Activated naive CD8-positive, alpha-beta T cell treated with anti-CD3 and anti-CD28 coated beads for 36 hours (primary cell): ENCODE data around the gene DYSF. TPM values are rescaled to one million over a fixed set of nuclear protein-coding genes. Genes with fewer than 3 reads are reported as not detected.
A peak's percentile ranks its signal among the peaks of the same experiment; 100 is the strongest.
"Not testable (repeated sequence)": the region's sequence is repeated elsewhere in the genome, so short reads cannot be mapped to it uniquely, and the experiment has no call there.

ENCODE experiments used
- DNase-seq: peaks from one replicate; pipeline ENCODE4 v3.0.0; 2021
- H3K27ac Mint-ChIP-seq: one replicate; pipeline ENCODE4 v1.8.0; 2022; ENCODE audit warnings: mild to moderate bottlenecking, moderate library complexity, mixed read lengths
- H3K27me3 Mint-ChIP-seq: one replicate; pipeline ENCODE4 v1.8.0; 2022; ENCODE audit warnings: mild to moderate bottlenecking, mixed read lengths
- H3K36me3 Mint-ChIP-seq: one replicate; pipeline ENCODE4 v1.8.0; 2021; ENCODE audit warnings: mild to moderate bottlenecking, mixed read lengths
- H3K4me1 Mint-ChIP-seq: one replicate; pipeline ENCODE4 v1.8.0; 2021; ENCODE audit warnings: mixed read lengths
- H3K4me3 Mint-ChIP-seq: one replicate; pipeline ENCODE4 v1.8.0; 2022; ENCODE audit warnings: mild to moderate bottlenecking, moderate library complexity, mixed read lengths
- H3K9me3 Mint-ChIP-seq: one replicate; pipeline ENCODE4 v1.8.0; 2022; ENCODE audit warnings: mixed read lengths
- total RNA-seq, 2 experiments: library from RNA; stranded (reverse); gene quantifications; one replicate each; pipeline ENCODE4 v1.2.3, GENCODE V29; 2021

DYSF gene
- total RNA-seq, result 1 to 10 TPM; 4.3 to 5.5 TPM

DNA sequence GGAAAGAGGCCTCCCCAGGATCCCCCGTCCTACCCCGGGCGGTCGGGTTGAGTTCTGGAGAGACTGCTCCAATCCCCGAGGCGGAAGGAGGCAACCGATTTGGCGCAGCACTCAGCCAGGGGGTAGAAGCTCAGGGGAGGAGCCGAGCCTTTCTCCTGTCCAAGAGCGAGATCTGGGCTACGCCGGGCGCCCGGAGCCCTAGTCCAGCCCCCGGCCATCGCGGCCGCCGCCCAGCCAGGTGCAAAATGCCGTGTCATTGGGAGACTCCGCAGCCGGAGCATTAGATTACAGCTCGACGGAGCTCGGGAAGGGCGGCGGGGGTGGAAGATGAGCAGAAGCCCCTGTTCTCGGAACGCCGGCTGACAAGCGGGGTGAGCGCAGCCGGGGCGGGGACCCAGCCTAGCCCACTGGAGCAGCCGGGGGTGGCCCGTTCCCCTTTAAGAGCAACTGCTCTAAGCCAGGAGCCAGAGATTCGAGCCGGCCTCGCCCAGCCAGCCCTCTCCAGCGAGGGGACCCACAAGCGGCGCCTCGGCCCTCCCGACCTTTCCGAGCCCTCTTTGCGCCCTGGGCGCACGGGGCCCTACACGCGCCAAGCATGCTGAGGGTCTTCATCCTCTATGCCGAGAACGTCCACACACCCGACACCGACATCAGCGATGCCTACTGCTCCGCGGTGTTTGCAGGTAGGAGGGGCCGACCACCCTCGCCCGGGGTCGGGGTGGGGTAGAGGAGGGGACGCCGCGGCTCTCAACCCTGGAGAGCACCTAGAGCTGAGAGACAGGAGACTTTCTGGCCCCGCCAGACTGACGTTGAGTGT lies at the start of gene DYSF:
Gene DYSF, plus strand, starts transcription at position 158 of the 817 bp plus-strand sequence.
- peaks cover 44% of the 10 kb centered on the region for H3K27me3 Mint-ChIP-seq
- H3K36me3 Mint-ChIP-seq, result peaks cover 1% of the 10 kb centered on the region
- peak within 1 kb of the TSS; percentile 16 for H3K4me3 Mint-ChIP-seq
- peak; percentile 13 for DNase-seq
- peaks cover 5% of the 10 kb centered on the region for H3K4me1 Mint-ChIP-seq
- no peaks in the 10 kb centered on the region for H3K9me3 Mint-ChIP-seq
- H3K27ac Mint-ChIP-seq, result no peak within 1 kb of the TSS

DNA sequence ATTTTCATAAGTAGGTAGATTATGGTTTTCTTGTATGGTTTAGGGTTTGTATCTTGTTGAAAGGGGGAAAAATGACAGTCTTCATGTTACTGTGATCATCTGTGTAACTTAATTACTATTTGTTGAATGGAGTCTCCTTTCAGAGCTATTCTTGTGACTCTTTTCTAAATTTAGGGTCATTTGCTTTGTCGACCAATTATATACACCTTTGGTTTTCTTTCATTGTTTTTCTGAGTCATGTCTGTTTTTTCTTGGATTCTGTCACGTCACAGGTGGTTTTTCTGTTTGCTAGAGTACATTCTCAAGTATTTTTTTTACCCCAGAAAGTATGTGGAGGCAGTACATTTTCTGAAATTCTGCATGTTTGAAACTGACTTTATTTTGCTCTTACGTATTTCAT lies 43.8 kb upstream of the DYSF start:
- H3K36me3 Mint-ChIP-seq, result peaks cover 30% of the 10 kb centered on the region
- H3K27me3 Mint-ChIP-seq, result no peaks in the 10 kb centered on the region
- H3K9me3 Mint-ChIP-seq, result peaks cover 1% of the 10 kb centered on the region
- no peak overlapping the region for H3K27ac Mint-ChIP-seq
- no peaks in the 10 kb centered on the region for H3K4me1 Mint-ChIP-seq
- no peak overlapping the region for H3K4me3 Mint-ChIP-seq
- no peak for DNase-seq

DNA sequence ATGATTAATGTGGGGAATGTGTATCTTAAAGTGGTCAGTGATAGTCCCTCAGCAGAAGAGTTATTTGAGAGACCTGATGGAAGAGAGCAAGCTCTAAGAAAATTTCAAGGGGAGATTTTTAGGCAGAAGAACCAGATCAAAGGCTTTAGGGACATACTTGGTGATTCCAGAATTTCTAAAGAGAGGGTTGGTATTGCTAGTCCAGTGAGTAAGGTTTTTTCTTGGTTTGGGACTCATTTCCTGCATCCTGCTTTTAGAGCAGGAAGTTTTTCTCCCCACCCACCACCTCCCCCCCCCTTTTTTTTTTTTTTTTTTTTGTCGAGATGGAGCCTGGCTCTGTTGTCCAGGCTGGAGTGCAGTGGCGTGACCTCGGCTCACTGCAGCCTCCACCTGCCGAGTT lies 42.7 kb upstream of the DYSF start:
- no peak overlapping the region for H3K4me3 Mint-ChIP-seq
- H3K36me3 Mint-ChIP-seq, result peaks cover 29% of the 10 kb centered on the region
- no peak for DNase-seq
- no peaks in the 10 kb centered on the region for H3K27me3 Mint-ChIP-seq
- peaks cover 1% of the 10 kb centered on the region for H3K9me3 Mint-ChIP-seq
- H3K4me1 Mint-ChIP-seq, result no peaks in the 10 kb centered on the region
- no peak overlapping the region for H3K27ac Mint-ChIP-seq

DNA sequence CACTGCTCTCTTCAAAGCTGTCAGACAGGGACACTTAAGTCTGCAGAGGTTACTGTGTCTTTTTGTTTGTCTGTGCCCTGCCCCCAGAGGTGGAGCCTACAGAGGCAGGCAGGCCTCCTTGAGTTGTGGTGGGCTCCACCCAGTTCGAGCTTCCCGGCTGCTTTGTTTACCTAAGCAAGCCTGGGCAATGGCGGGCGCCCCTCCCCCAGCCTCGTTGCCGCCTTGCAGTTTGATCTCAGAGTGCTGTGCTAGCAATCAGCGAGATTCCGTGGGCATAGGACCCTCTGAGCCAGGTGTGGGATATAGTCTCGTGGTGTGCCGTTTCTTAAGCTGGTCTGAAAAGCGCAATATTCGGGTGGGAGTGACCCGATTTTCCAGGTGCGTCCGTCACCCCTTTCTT lies 36.5 kb upstream of the DYSF start:
- H3K36me3 Mint-ChIP-seq, H3K27me3 Mint-ChIP-seq, H3K9me3 Mint-ChIP-seq, H3K27ac Mint-ChIP-seq, H3K4me1 Mint-ChIP-seq, DNase-seq: not testable (repeated sequence)
- peak overlapping the region; percentile 37 for H3K4me3 Mint-ChIP-seq

DNA sequence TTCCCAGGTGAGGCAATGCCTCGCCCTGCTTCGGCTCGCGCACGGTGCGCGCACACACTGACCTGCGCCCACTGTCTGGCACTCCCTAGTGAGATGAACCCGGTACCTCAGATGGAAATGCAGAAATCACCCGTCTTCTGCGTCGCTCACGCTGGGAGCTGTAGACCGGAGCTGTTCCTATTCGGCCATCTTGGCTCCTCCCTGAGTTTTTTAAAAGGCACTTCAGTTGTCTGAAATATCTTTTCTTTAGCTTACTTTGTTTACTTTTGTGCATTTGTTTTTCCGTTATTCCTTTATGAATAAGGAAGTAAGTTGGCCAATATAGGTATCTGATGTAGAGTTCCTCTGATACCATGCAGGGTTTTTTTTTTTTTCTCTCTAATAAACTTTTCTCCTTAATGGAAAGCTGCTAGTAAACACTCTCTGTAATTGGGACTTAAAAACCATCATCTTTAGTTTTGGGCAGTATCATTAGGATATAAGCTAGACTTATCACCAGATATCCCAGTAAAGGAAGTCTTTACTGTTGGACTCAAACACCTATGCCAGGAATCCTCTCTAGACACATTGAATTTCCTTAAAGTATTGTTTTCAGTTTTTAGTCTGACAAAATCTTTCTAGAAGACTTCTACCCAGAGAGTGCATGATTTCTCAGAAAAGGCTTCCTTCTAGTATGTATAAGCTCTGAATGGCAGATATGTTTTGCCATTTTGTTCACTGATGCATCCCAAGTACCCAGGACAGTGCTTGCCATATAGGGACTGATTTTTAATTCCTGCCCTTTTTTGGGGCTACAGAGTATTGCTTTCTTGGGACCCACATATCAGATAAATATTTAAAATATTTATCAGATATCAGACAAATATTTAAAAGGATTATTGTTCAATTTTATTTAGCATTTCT lies 35.8 kb upstream of the DYSF start:
- H3K27ac Mint-ChIP-seq, result peak overlapping the region; percentile 77
- peaks cover 9% of the 10 kb centered on the region for H3K4me1 Mint-ChIP-seq
- H3K4me3 Mint-ChIP-seq, result peak overlapping the region; percentile 75
- no peaks in the 10 kb centered on the region for H3K9me3 Mint-ChIP-seq
- H3K27me3 Mint-ChIP-seq, result no peaks in the 10 kb centered on the region
- H3K36me3 Mint-ChIP-seq, result peaks cover 9% of the 10 kb centered on the region
- no peak for DNase-seq

DNA sequence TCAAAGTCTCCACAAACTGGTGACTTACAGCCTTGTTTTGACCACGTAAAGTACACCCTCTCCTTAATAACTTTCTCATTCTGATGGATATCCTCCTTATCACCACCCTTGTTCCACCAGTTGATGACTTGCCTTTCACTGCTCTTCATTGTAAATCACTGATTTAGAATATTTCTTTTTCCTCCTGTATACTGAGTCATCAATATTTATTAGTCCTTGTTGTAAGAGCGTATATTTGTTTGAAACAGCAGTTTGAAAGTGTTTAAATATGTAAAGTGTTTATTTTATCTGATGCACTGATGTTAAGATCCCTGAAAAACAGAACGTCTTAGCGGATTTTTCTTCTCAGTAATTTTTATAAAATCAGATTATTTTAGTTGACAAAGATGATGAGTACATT lies 34.2 kb upstream of the DYSF start:
- Mint-ChIP-seq H3K4me1 (peaks cover 9% of the 10 kb centered on the region), H3K27ac (no peak overlapping the region), H3K4me3 (no peak overlapping the region), H3K27me3 (no peaks in the 10 kb centered on the region), H3K9me3 (no peaks in the 10 kb centered on the region), H3K36me3 (peaks cover 14% of the 10 kb centered on the region)
- no peak for DNase-seq

DNA sequence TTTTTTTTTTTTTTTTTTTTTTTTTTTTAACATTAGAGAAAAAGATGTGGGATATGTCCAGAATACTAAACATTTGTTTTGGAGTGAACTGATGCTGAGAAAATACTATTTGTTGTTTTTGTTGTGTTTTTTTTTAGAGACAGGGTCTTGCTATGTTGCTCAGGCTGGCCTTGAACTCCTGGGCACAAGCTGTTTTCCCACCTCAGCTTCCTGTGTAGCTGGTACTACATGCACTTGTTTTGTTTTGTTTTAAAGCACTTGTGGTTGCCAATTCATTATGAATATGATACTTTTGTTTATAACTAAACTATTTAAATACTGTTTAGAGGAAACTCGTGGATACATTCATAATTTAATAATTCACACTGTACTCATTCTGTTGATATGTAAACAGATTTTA lies 33.4 kb upstream of the DYSF start:
- Mint-ChIP-seq H3K4me1 (peaks cover 9% of the 10 kb centered on the region), H3K9me3 (no peaks in the 10 kb centered on the region), H3K4me3 (no peak overlapping the region), H3K27ac (no peak overlapping the region), H3K27me3 (no peaks in the 10 kb centered on the region), H3K36me3 (peaks cover 20% of the 10 kb centered on the region)
- DNase-seq, result no peak

DNA sequence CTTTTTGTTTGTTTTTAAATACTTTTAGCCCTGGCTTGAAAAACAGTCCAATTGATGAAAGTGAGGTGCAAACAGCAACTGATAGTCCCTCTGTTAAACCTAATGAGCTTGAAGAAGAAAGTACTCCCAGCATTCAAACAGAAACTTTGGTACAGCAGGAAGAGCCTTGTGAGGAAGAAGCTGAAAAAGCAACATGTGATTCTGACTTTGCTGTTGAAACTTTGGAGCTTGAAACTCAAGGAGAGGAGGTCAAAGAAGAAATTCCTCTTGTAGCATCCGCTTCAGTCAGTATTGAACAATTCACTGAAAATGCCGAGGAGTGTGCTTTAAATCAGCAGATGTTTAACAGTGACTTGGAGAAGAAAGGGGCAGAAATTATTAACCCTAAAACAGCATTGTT lies 30.6 kb upstream of the DYSF start:
- Mint-ChIP-seq H3K4me3 (no peak overlapping the region), H3K27ac (no peak overlapping the region), H3K27me3 (no peaks in the 10 kb centered on the region), H3K36me3 (peaks cover 31% of the 10 kb centered on the region), H3K4me1 (peaks cover 3% of the 10 kb centered on the region), H3K9me3 (no peaks in the 10 kb centered on the region)
- no peak for DNase-seq

DNA sequence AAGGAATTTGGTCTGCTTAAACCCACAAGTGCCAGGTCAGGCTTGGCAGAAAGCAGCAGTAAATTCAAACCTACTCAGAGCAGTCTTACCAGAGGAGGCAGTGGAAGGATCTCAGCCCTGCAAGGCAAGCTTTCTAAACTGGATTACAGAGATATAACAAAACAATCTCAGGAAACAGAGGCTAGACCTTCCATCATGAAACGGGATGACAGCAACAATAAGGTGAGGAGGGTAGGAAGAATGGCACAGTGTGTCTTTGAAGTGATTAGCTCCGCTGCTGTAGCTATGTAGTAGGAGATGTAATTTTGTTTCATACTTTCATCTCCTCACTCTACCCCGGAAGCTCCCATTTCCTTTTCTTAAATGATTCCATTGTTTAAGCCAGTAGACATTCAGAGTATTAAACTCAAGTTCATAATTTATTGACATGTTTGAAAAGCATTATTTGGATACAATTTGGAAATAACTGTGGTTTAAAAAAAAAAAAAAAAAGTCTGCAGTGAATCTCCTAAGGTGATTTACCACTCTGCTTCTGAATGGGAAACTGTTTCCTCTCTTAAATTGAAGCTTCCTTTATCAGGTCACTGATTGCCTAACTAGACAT lies 29.4 kb upstream of the DYSF start:
- DNase-seq, result no peak
- no peak overlapping the region for H3K4me3 Mint-ChIP-seq
- peaks cover 32% of the 10 kb centered on the region for H3K36me3 Mint-ChIP-seq
- peaks cover 3% of the 10 kb centered on the region for H3K4me1 Mint-ChIP-seq
- H3K27me3 Mint-ChIP-seq, result no peaks in the 10 kb centered on the region
- no peaks in the 10 kb centered on the region for H3K9me3 Mint-ChIP-seq
- H3K27ac Mint-ChIP-seq, result no peak overlapping the region

DNA sequence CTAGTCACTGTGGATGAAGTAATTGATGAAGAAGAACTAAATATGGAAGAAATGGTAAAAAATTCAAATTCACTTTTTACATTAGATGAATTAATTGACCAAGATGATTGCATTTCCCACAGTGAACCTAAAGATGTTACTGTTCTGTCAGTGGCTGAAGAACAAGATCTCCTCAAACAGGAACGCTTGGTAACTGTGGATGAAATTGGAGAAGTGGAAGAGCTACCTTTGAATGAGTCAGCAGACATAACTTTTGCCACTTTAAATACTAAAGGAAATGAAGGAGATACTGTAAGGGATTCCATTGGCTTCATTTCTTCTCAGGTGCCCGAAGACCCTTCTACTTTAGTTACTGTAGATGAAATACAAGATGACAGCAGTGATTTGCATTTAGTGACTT lies 26.6 kb upstream of the DYSF start:
- peaks cover 34% of the 10 kb centered on the region for H3K36me3 Mint-ChIP-seq
- no peaks in the 10 kb centered on the region for H3K4me1 Mint-ChIP-seq
- H3K27me3 Mint-ChIP-seq, result no peaks in the 10 kb centered on the region
- H3K27ac Mint-ChIP-seq, result no peak overlapping the region
- no peak overlapping the region for H3K4me3 Mint-ChIP-seq
- no peak for DNase-seq
- H3K9me3 Mint-ChIP-seq, result no peaks in the 10 kb centered on the region

DNA sequence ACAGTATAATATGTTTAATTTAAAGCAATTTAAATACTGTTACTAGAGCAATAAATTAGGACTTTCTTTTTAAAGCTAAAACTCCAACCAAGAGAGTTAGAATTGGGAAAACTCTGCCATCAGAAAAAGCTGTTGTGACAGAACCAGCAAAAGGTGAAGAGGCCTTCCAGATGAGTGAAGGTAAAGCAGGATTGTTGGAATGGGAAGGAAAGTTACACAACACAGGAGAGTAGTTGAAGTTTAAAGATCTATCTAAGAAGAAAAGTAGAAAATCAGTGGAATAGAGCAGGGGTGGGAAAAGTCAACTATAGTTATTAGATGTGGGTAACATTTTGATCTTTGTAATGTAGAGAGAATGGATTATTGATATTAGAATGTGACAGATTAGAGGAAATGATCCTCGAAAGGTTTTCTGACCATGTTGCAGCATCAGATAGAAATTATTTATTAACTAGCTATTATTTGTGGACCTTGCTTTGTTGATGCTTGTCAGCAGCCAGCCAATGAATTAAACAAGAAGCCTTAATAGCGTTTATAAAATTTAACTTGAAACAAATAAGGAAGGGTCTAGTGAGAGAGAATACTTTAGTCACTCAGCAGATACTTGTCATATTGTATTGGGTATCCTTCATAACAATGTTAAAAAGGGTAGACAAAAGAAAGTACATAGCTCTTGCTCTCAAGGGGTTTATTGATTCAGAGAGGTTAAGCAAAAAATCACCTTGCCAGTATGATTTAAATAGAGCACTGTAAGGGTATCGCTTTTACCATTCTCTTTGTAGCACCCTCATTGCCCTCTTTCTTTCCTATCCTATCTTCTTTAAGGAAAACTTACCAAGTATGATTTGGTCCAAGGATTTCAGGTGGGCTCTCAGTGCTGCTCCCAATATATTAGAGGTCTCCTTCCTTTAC lies 24.6 kb upstream of the DYSF start:
- Mint-ChIP-seq H3K4me1 (no peaks in the 10 kb centered on the region), H3K9me3 (no peaks in the 10 kb centered on the region), H3K27me3 (no peaks in the 10 kb centered on the region), H3K27ac (no peak overlapping the region), H3K4me3 (no peak overlapping the region), H3K36me3 (peaks cover 32% of the 10 kb centered on the region)
- no peak for DNase-seq

DNA sequence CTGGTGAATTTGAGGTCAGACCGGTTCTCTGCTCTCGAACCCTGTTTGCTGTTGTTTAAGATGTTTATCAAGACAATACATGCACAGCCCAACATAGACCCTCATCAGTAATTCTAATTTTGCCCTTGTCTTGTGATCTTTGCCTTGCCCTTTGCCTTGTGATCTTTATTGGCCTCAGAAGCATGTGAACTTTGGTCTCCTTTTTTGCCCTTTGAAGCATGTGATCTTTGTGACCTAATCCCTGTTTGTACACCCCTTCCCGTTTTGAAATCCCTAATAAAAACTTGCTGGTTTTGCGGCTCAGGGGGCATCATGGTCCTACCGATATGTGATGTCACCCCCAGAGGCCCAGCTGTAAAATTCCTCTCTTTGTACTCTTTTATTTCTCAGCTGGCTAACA lies 8.2 kb upstream of the DYSF start:
- not testable (repeated sequence) for H3K9me3 Mint-ChIP-seq, H3K36me3 Mint-ChIP-seq, H3K27me3 Mint-ChIP-seq, H3K27ac Mint-ChIP-seq, DNase-seq, H3K4me1 Mint-ChIP-seq, H3K4me3 Mint-ChIP-seq

DNA sequence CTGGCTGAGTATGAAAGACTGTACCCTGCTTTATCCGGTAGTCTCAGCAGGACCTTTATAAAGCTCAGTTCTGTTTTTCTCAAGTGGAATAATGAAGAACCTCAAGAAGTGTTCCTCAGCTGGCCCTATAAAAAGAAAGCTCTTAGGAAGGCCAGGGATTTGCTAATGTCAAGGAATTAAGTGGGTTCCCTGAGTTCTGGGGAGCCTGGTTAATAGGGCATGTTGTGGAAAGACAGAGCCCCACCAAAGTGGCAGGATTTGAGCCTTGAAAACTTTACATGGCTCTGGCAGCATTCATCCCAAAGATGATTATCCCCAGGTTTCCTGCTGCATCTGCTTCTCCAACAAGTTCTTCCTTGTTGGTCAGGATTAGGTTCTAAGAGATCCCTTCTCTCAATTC lies 6.9 kb upstream of the DYSF start:
- Mint-ChIP-seq H3K4me3 (no peak overlapping the region), H3K27me3 (no peaks in the 10 kb centered on the region), H3K36me3 (peaks cover 3% of the 10 kb centered on the region), H3K9me3 (no peaks in the 10 kb centered on the region), H3K4me1 (no peaks in the 10 kb centered on the region), H3K27ac (no peak overlapping the region)
- no peak for DNase-seq

DNA sequence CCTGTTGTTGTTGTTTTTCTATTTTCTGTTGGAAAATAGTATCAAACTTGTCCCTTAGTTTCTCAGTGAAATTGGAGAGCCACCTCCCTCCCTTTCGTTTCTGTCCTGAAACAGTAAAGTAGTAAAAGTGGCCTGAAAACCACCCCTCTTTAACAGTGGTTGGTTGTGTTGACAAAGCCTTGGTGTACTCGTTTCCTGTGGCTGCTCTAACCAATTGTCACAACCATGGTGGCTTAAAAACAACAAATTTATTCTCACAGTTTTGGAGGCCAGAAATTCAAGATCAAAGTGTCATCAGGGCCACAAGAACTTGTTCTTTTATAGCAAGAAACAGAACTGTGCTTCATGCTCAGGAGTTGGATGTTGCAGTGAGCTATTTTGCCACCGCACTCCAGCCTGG lies 4.0 kb upstream of the DYSF start:
- H3K27me3 Mint-ChIP-seq, result peaks cover 18% of the 10 kb centered on the region
- no peaks in the 10 kb centered on the region for H3K9me3 Mint-ChIP-seq
- DNase-seq, result no peak
- peaks cover 5% of the 10 kb centered on the region for H3K4me1 Mint-ChIP-seq
- no peaks in the 10 kb centered on the region for H3K36me3 Mint-ChIP-seq
- H3K4me3 Mint-ChIP-seq, result no peak overlapping the region
- H3K27ac Mint-ChIP-seq, result no peak overlapping the region
